GM18951 (cell line): Measurements from ENCODE around the gene SLC17A2.

Experiments used
- POLR2A ChIP-seq: IDR thresholded peaks from 4 replicates; pipeline ENCODE4 v1.6.1; 2011; ENCODE audit warnings: mild to moderate bottlenecking; ENCODE audit not compliant: insufficient read length, insufficient read depth; ENCODE audit errors: extremely low read depth
- in situ Hi-C: fragments of 300-500 bp; cut with MboI; formaldehyde crosslinking; loops from one replicate; pipeline ENCODE4 v1.12.0; 2022; ENCODE audit warnings: low sequenced_read_pairs, mixed read lengths, inconsistent platforms; ENCODE audit not compliant: unreplicated experiment

SLC17A2 gene

DNA sequence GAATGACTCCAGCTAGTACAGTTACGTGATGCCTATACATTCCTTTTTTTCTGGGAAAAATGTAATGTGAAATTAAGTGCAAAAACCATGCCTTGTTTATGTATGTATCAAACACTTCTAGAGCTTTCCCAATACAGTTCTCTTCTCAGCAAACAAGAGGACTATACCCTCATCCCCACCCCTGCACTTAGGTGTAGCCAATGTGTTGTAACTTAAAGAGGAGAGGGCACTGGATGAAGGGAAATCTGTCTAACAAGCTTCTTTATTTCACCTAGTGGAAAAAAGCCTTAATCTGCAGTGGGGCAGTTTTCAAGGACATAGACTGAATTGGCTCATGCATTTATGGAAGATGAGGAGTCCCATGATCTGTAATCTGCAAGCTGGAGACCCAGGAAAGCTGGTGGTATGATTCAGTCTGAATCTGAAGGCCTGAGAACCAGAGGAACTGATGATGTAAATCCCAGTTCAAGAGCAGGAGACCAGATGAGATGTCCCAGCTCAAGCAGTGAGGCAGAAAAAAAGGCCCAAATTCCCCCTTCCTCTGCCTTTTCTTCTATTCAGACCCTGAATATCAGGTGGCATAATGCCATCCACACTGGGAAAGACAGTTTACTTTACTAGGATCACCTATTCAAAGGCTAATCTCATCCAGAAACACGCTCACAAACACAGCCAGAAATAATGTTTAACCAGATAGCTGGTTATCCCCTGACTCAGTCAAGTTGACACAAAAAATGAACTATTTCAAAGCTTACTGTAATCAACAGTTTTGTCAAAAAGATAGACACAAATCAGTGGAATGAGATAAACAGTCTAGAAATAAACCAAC lies 30.7 kb downstream of the SLC17A2 start:
- TF ChIP-seq POLR2A: no peak
- in situ Hi-C loops: no loop called here

GRCh38 chr6:25899123-25899522 lies 31.4 kb downstream of the SLC17A2 start:
- TF ChIP-seq POLR2A: no peak
- in situ Hi-C loops: no loop called here

GRCh38 chr6:25898289-25898977 lies 32.1 kb downstream of the SLC17A2 start:
- in situ Hi-C loops: no loop called here

GRCh38 chr6:25896252-25896651 lies 34.2 kb downstream of the SLC17A2 start:
- no peak for TF ChIP-seq POLR2A
- in situ Hi-C loops: no loop called here

More at GRCh38 chr6:25898289-25898977, 32.1 kb downstream of the SLC17A2 start:
- TF ChIP-seq POLR2A: no peak

- TF ChIP-seq POLR2A: no peak
- in situ Hi-C loops: no loop called here
These were observed 34.7 kb downstream of the SLC17A2 start for GRCh38 chr6:25895771-25896170.

DNA sequence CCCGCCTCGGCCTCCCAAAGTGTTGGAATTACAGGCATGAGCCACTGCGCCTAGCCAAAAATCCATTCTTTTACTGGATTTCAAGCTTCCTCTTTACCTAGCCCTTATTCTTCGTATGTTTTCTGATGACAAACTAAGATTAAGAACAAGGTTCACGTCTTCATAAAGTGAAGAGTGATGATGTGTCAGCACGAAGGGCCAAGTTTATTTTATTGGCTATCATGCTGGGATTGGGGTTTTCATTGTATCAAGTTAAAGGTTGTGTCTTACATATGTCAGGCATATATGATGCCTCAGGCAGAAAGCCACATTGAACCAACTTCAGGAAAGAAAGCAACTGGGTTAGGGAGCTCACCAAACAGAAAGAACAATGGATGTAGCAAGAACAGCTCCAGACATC lies 36.7 kb downstream of the SLC17A2 start:
- in situ Hi-C loops: no loop called here
- TF ChIP-seq POLR2A: no peak

DNA sequence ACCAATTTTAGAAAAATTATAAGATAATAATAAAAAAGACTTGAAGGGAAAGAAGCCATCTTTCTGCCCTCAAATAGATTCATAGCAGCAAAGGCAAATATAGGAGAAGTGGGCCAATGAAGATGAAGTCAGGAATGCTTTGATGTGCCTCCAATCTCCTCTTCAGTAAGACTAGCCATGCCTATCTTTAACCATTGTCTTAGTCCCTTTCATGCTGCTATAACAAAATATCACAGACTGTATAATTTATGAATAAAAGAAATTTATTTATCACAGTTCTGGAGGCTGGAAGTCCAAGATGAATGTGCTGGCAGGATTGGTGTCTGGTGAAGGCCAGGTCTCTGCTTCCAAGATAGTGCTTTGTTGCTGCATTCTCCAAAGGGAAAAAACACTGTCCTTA lies 37.6 kb downstream of the SLC17A2 start:
- in situ Hi-C loops: no loop called here
- TF ChIP-seq POLR2A: no peak

DNA sequence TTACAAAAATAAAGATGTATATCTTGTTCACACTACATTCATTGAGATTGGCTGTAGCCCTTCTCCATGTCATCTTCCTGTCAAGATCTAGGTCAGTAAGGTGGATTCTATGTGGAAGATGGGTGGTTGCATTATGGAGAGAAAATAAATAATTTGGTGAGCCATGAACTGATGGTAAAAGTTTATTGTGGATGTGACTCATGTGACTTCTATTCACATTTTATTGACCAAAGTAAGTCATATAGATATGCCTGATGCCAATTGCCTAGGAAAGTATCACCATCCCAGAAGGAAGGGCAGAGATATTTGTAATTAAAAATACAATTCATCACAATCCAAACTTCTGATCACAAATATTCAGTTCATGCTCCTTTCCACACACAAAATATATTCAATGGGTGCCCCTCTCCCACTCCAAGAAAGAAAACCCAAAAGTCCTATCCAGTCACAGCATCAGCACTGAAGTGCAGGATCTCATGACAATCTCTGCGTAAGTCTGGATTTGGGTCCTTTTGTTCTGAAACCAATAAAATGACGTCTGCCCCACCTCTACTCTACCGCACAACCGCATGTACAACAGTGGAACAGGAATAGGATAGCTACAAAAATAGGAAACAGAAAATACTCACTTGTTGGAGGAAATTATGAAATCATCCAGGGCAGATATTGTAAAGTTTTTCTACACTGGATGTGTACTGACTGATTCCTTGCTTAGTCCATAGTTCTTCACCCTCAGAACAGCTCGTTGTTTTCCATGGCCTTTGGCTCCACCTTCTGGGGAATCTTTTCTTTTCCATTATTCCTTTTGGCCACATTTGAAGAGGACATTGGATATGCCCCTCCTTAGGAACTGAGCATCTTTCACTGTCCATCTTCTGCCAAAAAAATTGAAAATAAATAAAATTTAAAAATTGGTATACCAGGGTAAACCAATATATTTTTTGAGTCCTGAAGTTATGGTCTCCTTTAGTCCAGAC lies 40.3 kb downstream of the SLC17A2 start:
- in situ Hi-C loops: no loop called here
- no peak for TF ChIP-seq POLR2A

DNA sequence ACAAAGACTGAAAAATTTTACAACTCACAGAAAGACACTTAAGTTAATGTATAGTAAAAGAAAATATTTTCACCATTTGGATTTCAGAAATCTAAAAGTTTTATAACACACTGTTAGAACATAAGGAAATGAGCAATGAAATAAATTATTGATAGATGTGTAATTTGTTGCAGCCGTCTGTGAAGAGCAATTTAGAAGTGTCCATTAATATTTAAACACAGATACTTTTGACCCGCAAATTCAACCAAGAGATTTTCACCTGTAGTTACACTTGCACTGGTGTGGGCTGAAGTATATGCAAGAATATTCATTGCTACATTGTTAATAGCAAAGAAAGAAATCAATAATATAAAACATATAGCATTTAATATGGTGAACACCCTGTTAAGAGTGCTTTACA lies 41.9 kb downstream of the SLC17A2 start:
- TF ChIP-seq POLR2A: no peak
- in situ Hi-C loops: no loop called here

DNA sequence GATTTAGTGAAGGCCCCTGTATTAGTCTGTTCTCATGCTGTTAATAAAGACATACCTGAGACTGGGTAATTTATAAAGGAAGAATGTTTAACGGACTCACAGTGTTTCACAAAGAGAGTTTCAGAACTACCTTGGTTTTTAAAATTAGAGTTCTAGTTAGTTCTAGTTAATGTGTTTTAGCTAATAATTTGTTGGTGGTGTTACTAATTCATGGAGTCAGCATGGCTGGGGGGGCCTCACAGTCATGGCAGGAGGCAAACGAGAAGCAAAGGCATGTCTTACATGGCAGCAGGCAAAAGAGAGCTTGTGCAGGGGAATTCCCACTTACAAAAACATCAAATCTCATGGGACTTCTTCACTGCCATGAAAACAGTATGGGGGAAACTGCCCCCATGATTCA lies 44.4 kb downstream of the SLC17A2 start:
- in situ Hi-C loops: no loop called here
- TF ChIP-seq POLR2A: no peak

GRCh38 chr6:25883991-25884390 lies 46.5 kb downstream of the SLC17A2 start:
- in situ Hi-C loops: no loop called here
- no peak for TF ChIP-seq POLR2A

DNA sequence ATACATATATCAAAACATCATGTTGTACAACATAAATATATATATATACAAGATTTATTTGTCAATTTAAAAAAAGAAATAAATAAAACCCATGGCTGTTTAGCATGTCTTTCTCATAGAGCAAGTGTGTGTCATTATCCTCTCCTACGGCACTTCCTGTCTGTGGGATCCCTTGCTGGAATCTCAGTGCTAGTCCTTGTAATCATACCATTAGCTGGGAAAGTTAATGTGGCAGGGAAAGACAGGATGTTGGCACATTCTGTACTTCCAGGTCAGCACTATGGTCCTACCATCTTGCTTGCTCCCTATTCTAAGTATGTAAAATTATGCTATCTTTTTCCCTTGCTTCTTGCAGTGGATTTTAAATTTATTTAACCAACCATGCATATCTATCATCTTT lies 47.0 kb downstream of the SLC17A2 start:
- in situ Hi-C loops: no loop called here

DNA sequence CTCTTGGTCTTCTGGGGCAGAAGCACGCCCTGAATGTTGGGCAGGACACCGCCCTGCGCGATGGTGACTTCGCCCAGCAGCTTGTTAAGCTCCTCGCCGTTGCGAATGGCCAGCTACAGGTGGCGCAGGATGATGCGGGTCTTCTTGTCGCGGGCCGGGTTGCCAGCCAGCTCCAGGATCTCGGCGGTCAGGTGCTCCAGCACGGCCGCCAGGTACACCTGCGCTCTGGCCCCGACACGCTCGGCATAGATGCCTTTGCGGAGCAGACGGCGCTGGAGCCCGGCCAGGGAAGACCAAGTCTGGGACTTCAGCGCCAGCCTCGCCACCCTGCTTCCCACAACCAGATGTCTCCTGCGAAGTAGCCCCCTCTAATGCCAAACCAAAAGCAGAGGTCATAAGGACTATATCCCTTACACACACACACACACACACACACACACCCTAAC lies 48.4 kb downstream of the SLC17A2 start:
- in situ Hi-C loops: no loop called here
- no peak for TF ChIP-seq POLR2A

More for the DNA sequence above, 47.0 kb downstream of the SLC17A2 start:
- TF ChIP-seq POLR2A: no peak
